Testis (tissue), 3 donors: ENCODE results near the gene LAS1L. TPM values are rescaled to one million over a fixed set of nuclear protein-coding genes. Genes with fewer than 3 reads are reported as not detected.

Source experiments
- DNase-seq: peaks from one replicate; pipeline ENCODE4 v3.0.0-alpha.2; 2019
- H3K27ac ChIP-seq, 2 donors: fragments of 200-600 bp; sonication (generic); one replicate each; pipeline ENCODE4 v1.5.1; 2019
- H3K27me3 ChIP-seq: fragments of 200-600 bp; sonication (generic); one replicate; pipeline ENCODE4 v1.5.1; 2019
- H3K36me3 ChIP-seq: fragments of 200-600 bp; sonication (generic); one replicate; pipeline ENCODE4 v1.5.1; 2017; ENCODE audit warnings: low read depth; ENCODE audit errors: missing control alignments
- H3K4me1 ChIP-seq: fragments of 200-600 bp; sonication (generic); one replicate; pipeline ENCODE4 v1.5.1; 2019
- H3K4me3 ChIP-seq, 2 donors: fragments of 200-600 bp; sonication (generic); one replicate each; pipeline ENCODE4 v1.5.1; 2017 to 2019
- H3K9me3 ChIP-seq: fragments of 200-600 bp; sonication (generic); one replicate; pipeline ENCODE4 v1.5.1; 2017
- CTCF ChIP-seq, 3 experiments: fragments of 450-650 bp in 2 of 3; fragments of 200-600 bp in 1 of 3; sonication (generic) in 1 of 3; IDR thresholded peaks; one replicate each; pipeline ENCODE4 v1.5.1; 2016 to 2019; ENCODE audit warnings: antibody characterized with exemption in 3 of 3, mild to moderate bottlenecking in 2 of 3, moderate library complexity in 1 of 3
- POLR2A ChIP-seq: fragments of 450-650 bp; IDR thresholded peaks from one replicate; pipeline ENCODE4 v1.6.1; 2017; ENCODE audit warnings: antibody characterized with exemption, mild to moderate bottlenecking, moderate library complexity
- WGBS, 2 donors: methylation state at CpG; one replicate each; pipeline ENCODE4 v1.1.5; 2018; 5-methylcytosine and 5-hydroxymethylcytosine counted together
- intact Hi-C: fragments of 100-400 bp; cut with DNase I; formaldehyde crosslinking; loops from one replicate; pipeline ENCODE4 v1.15.1; 2023; ENCODE audit warnings: low total_unique reads
- polyA plus RNA-seq: library from polyadenylated mRNA; stranded (reverse); fragments of 350-450 nt; fragmentation: Illumina TruSeq; extraction: RNeasy Lipid Tissue Mini Kit (QIAGEN cat#74804); gene quantifications from one replicate; pipeline ENCODE4 v1.2.3, GENCODE V29; 2014; ENCODE audit warnings: low read depth, low replicate concordance; ENCODE audit not compliant: insufficient read depth
- total RNA-seq, 2 donors: library from RNA; depleted of rRNA; stranded (reverse); fragments of >200 nt; gene quantifications; one replicate each; pipeline ENCODE4 v1.2.3, GENCODE V29; 2016

Gene LAS1L
- total and polyA plus RNA-seq, 3 donors from 2014 or later = 50.8 to 89.7 (median 87.8) TPM

- TF ChIP-seq POLR2A = no peak
- no peak for TF ChIP-seq CTCF (IDR thresholded peaks at IDR 0.05)
- 81 to 100% methylated on average over 2 of the region's 2 CpGs for WGBS, 2 donors
- H3K4me3 ChIP-seq = no peak overlapping the region
- H3K27me3 ChIP-seq = no peaks in the 10 kb centered on the region
- no peaks in the 10 kb centered on the region for H3K9me3 ChIP-seq
- intact Hi-C loops = no loop called here
- no peak overlapping the region for H3K27ac ChIP-seq
- no peak for DNase-seq
- no peaks in the 10 kb centered on the region for H3K4me1 ChIP-seq
- no peaks in the 10 kb centered on the region for H3K36me3 ChIP-seq
Observed at GRCh38 chrX:65476564-65476963, 58.0 kb downstream of the LAS1L start.

DNA sequence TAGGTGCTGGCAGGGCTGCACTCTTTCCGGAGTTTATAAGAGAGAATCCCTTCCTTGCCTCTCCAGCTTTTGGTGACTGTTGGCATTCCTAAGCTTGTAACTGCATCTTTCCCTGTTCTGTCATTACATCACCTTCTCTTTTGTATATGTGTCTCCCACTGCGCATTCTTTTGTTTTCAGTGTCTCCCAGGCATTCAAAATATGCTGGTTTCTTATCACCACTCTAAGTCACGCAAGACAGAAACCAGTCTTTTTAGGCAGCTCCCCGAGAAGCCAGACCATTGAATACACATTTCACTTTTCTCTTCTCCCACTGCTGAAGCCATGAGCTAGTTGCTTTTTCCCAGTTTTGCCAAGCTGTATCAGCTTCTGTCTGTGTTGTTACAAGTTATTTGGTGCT is 71.0 kb downstream of the LAS1L start:
- intact Hi-C loops = no loop called here
- Histone ChIP-seq H3K27me3 (no peaks in the 10 kb centered on the region), H3K27ac (no peak overlapping the region), H3K4me1 (no peaks in the 10 kb centered on the region), H3K36me3 (no peaks in the 10 kb centered on the region), H3K9me3 (no peaks in the 10 kb centered on the region), H3K4me3 (no peak overlapping the region)
- TF ChIP-seq CTCF (IDR thresholded peaks at IDR 0.05) (no peak), POLR2A (no peak)
- 6 to 26% methylated on average over 4 of the region's 4 CpGs for WGBS, 2 donors
- no peak for DNase-seq

Other genes starting within 250 kb of the LAS1L start
- 10 to 100 TPM; 30.1 to 53.1 TPM for gene MSN, start 132.9 kb upstream of the LAS1L start, total RNA-seq
- gene MSN, start 132.9 kb upstream of the LAS1L start, polyA plus RNA-seq = 82.7 TPM